B cell (primary cell): ENCODE data around the gene ZNF521.

Experiments used
- EZH2 ChIP-seq: IDR thresholded peaks from 2 replicates; pipeline ENCODE4 v1.6.1; 2012; ENCODE audit warnings: borderline replicate concordance, low read depth, mild to moderate bottlenecking, moderate library complexity, low read length; ENCODE audit not compliant: insufficient read depth, poor library complexity, severe bottlenecking
- TF ChIP-seq, protein P1 (sequence below): fragments of 200-600 bp; IDR thresholded peaks from one replicate; pipeline ENCODE4 v1.8.0; 2022; ENCODE audit warnings: antibody characterized with exemption, mild to moderate bottlenecking

DNA sequence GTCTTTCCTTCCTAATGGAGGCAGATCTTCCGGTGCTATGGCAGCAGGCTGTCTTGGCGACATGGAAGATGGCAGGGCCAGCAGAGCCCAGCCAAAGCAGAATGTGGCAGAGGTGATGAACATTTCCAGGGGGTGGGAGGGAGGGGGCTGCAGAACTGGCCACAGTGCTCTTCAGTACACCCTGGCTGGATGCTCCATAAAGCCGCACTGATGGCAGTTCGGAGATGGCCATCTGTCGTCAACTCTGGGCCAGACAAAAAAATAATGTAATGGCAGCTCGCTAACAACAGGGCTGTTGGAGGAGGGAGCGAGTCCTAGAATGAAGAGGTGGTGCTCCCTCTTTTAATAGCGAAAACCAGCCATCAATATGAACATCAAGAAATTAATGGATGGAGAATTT is 271.0 kb downstream of the ZNF521 start:
- TF ChIP-seq, protein P1, sequence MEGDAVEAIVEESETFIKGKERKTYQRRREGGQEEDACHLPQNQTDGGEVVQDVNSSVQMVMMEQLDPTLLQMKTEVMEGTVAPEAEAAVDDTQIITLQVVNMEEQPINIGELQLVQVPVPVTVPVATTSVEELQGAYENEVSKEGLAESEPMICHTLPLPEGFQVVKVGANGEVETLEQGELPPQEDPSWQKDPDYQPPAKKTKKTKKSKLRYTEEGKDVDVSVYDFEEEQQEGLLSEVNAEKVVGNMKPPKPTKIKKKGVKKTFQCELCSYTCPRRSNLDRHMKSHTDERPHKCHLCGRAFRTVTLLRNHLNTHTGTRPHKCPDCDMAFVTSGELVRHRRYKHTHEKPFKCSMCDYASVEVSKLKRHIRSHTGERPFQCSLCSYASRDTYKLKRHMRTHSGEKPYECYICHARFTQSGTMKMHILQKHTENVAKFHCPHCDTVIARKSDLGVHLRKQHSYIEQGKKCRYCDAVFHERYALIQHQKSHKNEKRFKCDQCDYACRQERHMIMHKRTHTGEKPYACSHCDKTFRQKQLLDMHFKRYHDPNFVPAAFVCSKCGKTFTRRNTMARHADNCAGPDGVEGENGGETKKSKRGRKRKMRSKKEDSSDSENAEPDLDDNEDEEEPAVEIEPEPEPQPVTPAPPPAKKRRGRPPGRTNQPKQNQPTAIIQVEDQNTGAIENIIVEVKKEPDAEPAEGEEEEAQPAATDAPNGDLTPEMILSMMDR, result no peak
- no peak for TF ChIP-seq EZH2
